ENCODE data around the gene LPP. TPM values are rescaled to one million over a fixed set of nuclear protein-coding genes. Genes with fewer than 3 reads are reported as not detected.

The LPP gene
- total RNA-seq, 1 experiment from 2014 or later: 18.1 TPM

- DNase-seq (ENCODE audit: low read depth): no peak
Observed at GRCh38 chr3:188908002-188908850, 754.3 kb downstream of the LPP start.

- DNase-seq (ENCODE audit: low read depth): no peak
Observed at GRCh38 chr3:188911026-188911850, 757.3 kb downstream of the LPP start.

- DNase-seq (ENCODE audit: low read depth): no peak
Observed at GRCh38 chr3:188913084-188913483, 759.1 kb downstream of the LPP start.

GRCh38 chr3:188914552-188914951 lies 760.6 kb downstream of the LPP start:
- no peak for DNase-seq (ENCODE audit: low read depth)

GRCh38 chr3:188915127-188915526 lies 761.2 kb downstream of the LPP start:
- DNase-seq (ENCODE audit: low read depth): no peak

GRCh38 chr3:188916934-188917401 lies 763.0 kb downstream of the LPP start:
- DNase-seq (ENCODE audit: low read depth): no peak

- DNase-seq (ENCODE audit: low read depth): no peak
Observed at GRCh38 chr3:188918093-188918492, 764.1 kb downstream of the LPP start.

GRCh38 chr3:188923671-188924070 lies 769.7 kb downstream of the LPP start:
- DNase-seq (ENCODE audit: low read depth): no peak

GRCh38 chr3:188925376-188925775 lies 771.4 kb downstream of the LPP start:
- no peak for DNase-seq (ENCODE audit: low read depth)

- DNase-seq (ENCODE audit: low read depth): no peak
Observed at GRCh38 chr3:188926111-188926510, 772.2 kb downstream of the LPP start.

GRCh38 chr3:188926741-188927511 lies 773.0 kb downstream of the LPP start:
- DNase-seq (ENCODE audit: low read depth): peak; percentile 31

- no peak for DNase-seq (ENCODE audit: low read depth)
Observed at GRCh38 chr3:188927971-188928370, 774.0 kb downstream of the LPP start.

- DNase-seq (ENCODE audit: low read depth): no peak
Observed at GRCh38 chr3:188929137-188929536, 775.2 kb downstream of the LPP start.

- DNase-seq (ENCODE audit: low read depth): no peak
Observed at GRCh38 chr3:188931036-188931435, 777.1 kb downstream of the LPP start.

GRCh38 chr3:188931531-188931930 lies 777.6 kb downstream of the LPP start:
- peak; percentile 29 for DNase-seq (ENCODE audit: low read depth)

- DNase-seq (ENCODE audit: low read depth): no peak
Observed at GRCh38 chr3:188934989-188935388, 781.0 kb downstream of the LPP start.

GRCh38 chr3:188936597-188937107 lies 782.7 kb downstream of the LPP start:
- DNase-seq (ENCODE audit: low read depth): no peak

- no peak for DNase-seq (ENCODE audit: low read depth)
Observed at GRCh38 chr3:188937389-188937788, 783.4 kb downstream of the LPP start.

GRCh38 chr3:188938999-188939398 lies 785.0 kb downstream of the LPP start:
- no peak for DNase-seq (ENCODE audit: low read depth)

- no peak for DNase-seq (ENCODE audit: low read depth)
Observed at GRCh38 chr3:188939814-188940572, 786.0 kb downstream of the LPP start.
